Hematopoietic multipotent progenitor cell treated with erythropoietin and hydrocortisone succinate and interleukin-3 and kit ligand, for 17 days (in vitro differentiated cells): Measurements from ENCODE around the gene THRB.

ENCODE experiments used
- DNase-seq: peaks from one replicate; pipeline ENCODE4 v3.0.0-alpha.2; 2015; ENCODE audit warnings: low spot score

Gene THRB

DNA sequence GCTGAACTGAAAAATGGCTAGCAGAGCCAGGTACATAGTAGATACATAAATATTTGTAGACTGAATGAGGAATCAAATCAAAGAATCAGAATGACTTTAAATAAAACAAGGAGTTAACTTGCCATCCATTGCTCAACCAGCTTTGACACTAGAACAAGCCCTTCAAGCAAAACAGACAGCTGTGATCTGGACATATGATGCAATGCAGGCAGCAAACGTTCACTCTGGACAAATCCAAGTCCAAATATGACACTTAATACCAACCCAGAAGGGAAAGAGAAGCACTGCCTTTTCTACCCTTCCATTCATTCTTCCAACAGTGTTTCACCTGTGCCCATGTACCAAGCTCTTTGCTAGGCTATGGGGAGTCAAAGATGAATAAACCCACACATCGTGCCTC, 4.5 kb downstream of the THRB start:
- DNase-seq = no peak

- DNase-seq = no peak
Measured at GRCh38 chr3:24487325-24488262, 7.1 kb downstream of the THRB start.

DNA sequence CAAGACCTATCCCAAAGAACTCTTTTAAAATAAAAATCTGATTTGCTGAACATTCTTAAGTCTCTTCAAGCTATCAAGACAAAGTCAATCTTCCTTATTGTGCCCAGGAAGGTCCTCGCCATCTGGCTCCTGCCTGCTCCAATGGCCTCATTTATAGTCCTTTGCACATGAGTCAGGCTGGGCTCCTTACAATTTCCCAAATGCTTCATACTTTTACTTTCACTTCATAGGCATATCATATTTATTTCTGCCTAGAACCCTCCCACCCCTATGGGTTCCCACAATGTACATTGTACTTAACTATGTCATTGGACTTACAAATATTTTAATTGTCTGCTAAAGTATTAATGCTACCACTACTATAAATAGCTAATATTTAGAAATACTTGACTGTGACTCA, 9.1 kb downstream of the THRB start:
- DNase-seq = no peak

DNA sequence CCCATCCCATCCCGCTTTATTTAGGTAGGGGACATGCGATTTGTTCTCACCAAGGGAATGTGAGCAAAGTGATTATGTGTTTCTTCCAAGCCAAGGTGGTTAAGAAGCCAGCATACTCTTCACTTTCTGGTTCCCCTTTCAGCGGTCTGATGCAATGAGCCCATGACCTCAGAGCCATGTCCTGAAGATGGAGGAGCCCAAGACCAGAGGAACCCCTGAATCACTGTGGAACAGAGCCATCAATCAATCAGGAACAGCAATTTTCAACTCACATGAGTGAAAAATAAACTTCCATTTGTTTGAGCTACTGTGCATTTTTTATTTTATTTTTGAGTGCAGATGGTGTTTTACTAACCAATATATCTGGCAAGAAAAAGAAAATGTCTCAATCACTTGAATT, 10.8 kb downstream of the THRB start:
- DNase-seq = no peak

DNA sequence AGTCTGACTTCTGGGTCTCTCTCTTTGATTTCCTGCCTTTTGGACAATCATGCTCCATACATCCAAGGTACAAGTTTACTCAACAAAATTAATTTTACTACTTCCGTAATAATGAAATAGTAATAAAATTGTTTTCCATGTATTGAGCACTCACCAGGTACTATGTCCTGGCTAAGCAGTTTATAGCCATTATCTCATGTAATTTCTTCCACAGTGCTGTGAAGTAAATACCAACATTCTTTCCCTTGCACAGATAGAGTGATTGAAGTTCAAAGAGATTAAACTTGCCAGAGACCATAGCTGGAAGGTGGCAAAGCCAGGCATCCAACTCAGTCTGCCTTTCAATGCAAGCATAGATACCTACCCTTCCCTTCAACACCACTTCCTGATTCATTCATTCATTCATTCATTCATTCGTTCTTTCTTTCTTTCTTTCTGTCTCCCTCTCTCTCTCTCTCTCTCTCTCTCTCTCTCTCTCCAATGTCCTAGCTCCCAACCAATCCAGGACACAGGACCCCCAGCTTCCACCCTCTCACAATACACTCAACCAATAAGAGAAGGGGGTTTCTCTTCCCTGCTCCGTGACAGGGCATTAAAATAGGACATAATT, 12.4 kb downstream of the THRB start:
- no peak for DNase-seq

- no peak for DNase-seq
Measured at GRCh38 chr3:24481193-24481592, 13.5 kb downstream of the THRB start.

- no peak for DNase-seq
Measured at GRCh38 chr3:24480497-24480896, 14.2 kb downstream of the THRB start.

GRCh38 chr3:24479816-24480215, 14.8 kb downstream of the THRB start:
- no peak for DNase-seq

GRCh38 chr3:24476871-24477656, 17.6 kb downstream of the THRB start:
- DNase-seq = no peak

DNA sequence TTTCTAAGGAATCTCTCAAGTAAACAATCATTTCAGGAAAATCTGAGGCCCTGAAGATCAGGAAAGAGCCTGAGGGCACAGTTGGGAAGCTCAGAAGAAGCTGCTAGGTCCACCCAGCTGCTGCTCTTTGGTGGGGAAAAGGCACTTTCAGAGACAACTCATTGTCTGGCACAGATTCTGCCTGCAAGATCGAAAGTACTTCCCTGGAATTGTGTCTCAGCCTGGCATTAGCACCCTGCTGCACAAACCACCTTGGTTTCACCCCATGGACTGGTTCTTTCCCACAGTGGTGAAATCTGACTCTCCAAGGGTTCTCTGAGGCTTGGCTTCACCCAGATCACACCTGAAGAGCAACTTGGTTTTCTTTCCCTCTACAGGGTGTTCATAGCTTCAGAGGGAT, 18.7 kb downstream of the THRB start:
- no peak for DNase-seq

- no peak for DNase-seq
Measured at GRCh38 chr3:24474862-24475261, 19.8 kb downstream of the THRB start.

GRCh38 chr3:24472358-24472757, 22.3 kb downstream of the THRB start:
- no peak for DNase-seq

DNA sequence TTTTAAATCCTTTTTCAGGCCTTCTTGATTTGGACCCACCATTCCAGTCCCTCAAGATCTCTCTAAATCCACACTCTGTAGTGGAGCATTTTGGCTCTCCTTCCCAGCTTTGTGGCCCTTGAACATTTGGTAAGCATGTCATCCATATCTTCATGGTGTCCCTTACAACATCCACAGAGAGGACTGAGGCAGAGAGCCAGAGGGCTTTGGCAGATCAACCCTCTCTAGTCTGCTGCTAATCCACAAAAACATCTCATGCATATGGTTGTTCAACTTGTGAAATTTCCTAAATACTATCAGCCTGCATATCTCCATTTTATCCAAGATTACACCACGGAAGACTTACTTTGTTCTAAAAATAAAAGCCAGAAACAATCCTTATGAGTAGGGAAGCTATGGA, 23.2 kb downstream of the THRB start:
- DNase-seq = no peak

DNA sequence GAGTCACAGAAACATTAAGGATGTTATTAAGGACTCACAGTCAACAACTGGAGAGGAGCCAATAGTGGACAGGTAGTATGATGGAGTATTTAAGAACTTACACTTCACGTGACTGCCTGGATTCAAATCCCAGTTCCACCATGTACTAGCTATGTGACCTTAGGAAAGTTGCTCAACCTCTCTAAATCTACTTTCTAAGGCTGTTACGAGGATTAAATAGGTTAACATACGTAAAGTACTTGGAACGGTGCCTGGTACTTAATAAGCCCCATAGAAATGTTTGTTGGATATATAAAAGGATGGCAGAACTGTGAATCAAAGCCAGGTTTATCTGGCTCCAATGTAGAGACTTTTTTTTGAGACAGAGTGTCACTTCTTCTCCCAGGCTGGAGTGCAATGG, 24.4 kb downstream of the THRB start:
- no peak for DNase-seq

- no peak for DNase-seq
Measured at GRCh38 chr3:24464389-24464788, 30.3 kb downstream of the THRB start.

GRCh38 chr3:24462737-24463136, 31.9 kb downstream of the THRB start:
- DNase-seq = no peak

- DNase-seq = no peak
Measured at GRCh38 chr3:24460974-24461373, 33.7 kb downstream of the THRB start.

DNA sequence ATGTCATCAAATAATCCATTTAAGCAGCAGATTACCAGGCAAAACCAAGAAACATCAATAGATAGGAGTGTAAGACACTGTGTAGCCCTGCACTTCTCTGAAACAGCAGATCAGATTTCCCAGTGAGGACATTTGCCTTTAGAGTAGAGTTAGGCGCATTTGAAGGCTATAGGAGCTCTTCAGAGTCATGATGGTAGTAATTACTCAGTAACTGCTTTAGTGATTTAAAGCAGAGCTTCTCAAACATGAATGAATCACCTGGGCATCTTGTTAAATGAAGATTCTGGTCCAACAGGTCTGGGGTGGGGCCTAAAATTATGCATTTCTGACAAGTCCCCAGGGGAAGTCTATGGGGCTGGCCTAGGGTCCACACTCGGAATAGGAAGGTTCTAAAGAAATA, 36.9 kb downstream of the THRB start:
- no peak for DNase-seq

- no peak for DNase-seq
Measured at GRCh38 chr3:24454856-24455255, 39.8 kb downstream of the THRB start.

DNA sequence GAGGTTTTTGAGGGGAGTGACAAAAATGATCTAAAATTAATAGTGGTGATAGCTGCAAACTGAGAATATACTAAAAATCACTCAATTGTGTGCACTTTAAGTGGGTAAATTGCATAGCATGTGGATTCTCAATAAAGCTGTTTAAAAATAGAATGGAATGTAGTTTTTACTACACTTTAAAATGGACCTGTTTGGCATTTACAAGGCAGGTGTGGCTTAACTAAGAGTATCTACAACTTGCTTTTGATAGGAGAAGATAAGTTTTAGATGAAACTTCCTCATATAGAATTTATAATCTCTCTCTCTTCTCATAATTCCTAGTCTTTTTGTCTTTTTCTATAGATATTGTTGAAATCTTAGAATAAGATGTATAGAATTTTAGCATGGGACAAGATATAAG, 40.3 kb downstream of the THRB start:
- DNase-seq = no peak

DNA sequence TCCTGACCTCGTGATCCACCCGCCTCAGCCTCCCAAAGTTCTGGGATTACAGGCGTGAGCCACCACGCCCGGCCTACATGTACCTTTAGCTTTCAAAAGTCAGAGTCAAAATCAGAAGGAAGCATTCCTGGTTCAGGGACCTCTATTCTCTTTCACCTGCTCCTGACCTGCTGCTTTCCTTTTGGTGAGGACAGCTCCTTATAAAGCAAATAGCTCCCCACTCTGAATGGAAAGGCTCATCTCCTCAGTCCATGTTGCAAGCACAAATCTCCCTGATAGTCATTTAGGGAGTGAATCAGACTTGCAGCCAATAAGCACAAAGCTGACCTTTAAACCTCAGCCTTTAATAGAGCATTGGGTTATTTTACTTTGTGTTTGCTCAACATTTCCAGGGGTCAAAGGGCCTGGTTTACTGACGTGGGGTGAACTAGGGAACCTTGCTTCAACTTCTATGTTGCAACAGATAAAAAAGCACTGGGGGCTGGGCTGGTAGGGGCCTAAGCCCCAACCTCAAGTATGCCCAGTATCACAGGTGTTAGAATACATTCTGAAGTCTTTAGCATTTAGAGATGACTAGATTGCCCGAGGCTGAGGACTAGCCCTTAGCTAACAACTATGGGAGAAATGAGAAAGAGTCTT, 43.1 kb downstream of the THRB start:
- DNase-seq = no peak

DNA sequence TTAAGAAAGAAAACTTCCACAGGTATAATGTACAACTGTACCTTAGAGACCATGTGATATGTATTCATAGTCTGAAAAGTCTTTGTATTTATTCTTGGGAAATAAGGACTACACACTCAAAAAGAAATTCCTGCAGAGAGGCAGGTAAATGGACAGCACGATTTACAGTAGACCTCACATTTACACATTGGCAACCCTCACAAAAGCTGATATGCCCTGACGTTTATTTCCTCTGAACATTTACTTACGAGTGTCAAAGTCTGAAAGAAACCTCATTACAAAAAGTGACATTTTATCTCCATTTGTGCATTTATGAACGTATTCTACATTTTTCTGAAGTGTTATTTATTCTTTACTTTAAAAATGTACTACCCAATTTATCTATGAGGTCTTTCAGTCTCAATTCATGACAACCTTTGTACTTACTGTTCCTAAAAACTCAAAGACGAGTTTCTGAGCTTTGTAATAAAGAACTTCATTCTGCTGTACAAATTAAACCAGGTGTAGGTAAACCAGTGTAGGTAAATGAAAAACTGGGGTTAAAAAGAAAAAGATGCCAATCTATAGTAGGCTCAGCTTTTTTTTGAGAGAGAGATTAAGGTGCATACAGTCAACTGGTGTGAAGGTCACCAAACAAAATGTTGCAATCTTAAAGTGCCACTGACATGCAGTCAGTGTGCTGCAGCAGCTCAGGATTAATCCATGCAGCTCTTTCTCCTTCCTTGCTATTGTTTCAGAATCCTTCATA, 44.3 kb downstream of the THRB start:
- DNase-seq = no peak
